Osteoblast (primary cell): ENCODE results near the gene MLPH. TPM values are rescaled to one million over a fixed set of nuclear protein-coding genes. Genes with fewer than 3 reads are reported as not detected.

Experiments used
- DNase-seq: peaks from one replicate; pipeline ENCODE4 v3.0.0; 2011; ENCODE audit warnings: low spot score, mixed read lengths; ENCODE audit not compliant: insufficient read length; ENCODE audit errors: missing footprints
- H2AFZ ChIP-seq: 2 replicates; pipeline ENCODE4 v1.6.0; 2011; ENCODE audit warnings: mild to moderate bottlenecking, low read length
- H3K27ac ChIP-seq: 2 replicates; pipeline ENCODE4 v1.5.1; 2011; ENCODE audit warnings: mild to moderate bottlenecking, low read depth, low read length, moderate library complexity
- H3K27me3 ChIP-seq: 2 replicates; pipeline ENCODE4 v1.6.0; 2012; ENCODE audit warnings: mild to moderate bottlenecking, control low read depth, inconsistent platforms, low read length, moderate library complexity; ENCODE audit not compliant: insufficient read depth
- H3K36me3 ChIP-seq: 2 replicates; pipeline ENCODE4 v1.5.1; 2011; ENCODE audit warnings: mild to moderate bottlenecking, low read length, control low read depth, moderate library complexity; ENCODE audit not compliant: insufficient read depth
- H3K4me1 ChIP-seq: 2 replicates; pipeline ENCODE4 v1.5.1; 2011; ENCODE audit warnings: mild to moderate bottlenecking, low read length, control low read depth, moderate library complexity; ENCODE audit not compliant: insufficient read depth
- H3K4me2 ChIP-seq: 2 replicates; pipeline ENCODE4 v1.6.0; 2011; ENCODE audit warnings: mild to moderate bottlenecking, low read length; ENCODE audit not compliant: insufficient read depth
- H3K4me3 ChIP-seq: fragments of 200-600 bp; sonication (generic); 3 replicates; pipeline ENCODE4 v1.5.1; 2012; ENCODE audit warnings: mild to moderate bottlenecking, low read length, inconsistent platforms; ENCODE audit not compliant: insufficient read depth
- H3K79me2 ChIP-seq: 2 replicates; pipeline ENCODE4 v1.6.0; 2012; ENCODE audit warnings: mild to moderate bottlenecking, low read length, control low read depth, inconsistent platforms; ENCODE audit not compliant: insufficient read depth
- H3K9me3 ChIP-seq: 2 replicates; pipeline ENCODE4 v1.5.1; 2011; ENCODE audit warnings: low read depth, low read length, control low read depth
- H4K20me1 ChIP-seq: 2 replicates; pipeline ENCODE4 v1.6.0; 2012; ENCODE audit warnings: mild to moderate bottlenecking, low read length, control low read depth; ENCODE audit not compliant: insufficient read depth
- total RNA-seq: library from RNA; depleted of rRNA; stranded (reverse); fragments of >200 nt; gene quantifications from 2 replicates; pipeline ENCODE4 v1.2.3, GENCODE V29; 2012
- TF ChIP-seq, protein P1 (sequence below): IDR thresholded peaks from 2 replicates; pipeline ENCODE4 v1.5.1; 2011; ENCODE audit warnings: mild to moderate bottlenecking, low read depth, low read length, moderate library complexity; ENCODE audit errors: extremely low read depth

Gene MLPH
- total RNA-seq, 1 donor, result 25.7 TPM

DNA sequence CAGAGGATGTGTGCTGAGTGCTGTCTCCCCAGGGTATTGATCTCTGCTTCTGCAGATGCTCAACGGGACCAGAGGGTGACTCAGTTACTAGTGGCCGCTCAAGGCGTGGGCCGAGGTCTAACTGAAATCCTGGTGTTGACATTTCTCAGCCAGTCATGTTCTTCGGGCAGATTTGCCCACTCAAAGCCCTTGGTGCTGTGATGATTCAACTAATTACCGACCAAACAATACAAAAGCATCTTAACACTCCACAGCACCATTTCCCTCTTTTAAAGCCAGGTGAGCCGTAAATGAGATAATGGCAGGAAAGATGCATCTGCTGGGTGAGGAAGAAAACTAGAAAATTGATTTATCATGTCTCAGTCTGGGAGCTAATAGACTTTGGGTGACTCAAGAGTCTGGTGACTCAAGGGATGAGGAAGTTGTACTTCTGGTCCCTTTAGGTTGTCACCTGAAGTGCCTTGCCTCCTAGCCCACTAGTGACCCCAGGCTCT is 46.7 kb downstream of the MLPH start:
- no peaks in the 10 kb centered on the region for H3K79me2 ChIP-seq
- no peaks in the 10 kb centered on the region for H4K20me1 ChIP-seq
- TF ChIP-seq, protein P1, sequence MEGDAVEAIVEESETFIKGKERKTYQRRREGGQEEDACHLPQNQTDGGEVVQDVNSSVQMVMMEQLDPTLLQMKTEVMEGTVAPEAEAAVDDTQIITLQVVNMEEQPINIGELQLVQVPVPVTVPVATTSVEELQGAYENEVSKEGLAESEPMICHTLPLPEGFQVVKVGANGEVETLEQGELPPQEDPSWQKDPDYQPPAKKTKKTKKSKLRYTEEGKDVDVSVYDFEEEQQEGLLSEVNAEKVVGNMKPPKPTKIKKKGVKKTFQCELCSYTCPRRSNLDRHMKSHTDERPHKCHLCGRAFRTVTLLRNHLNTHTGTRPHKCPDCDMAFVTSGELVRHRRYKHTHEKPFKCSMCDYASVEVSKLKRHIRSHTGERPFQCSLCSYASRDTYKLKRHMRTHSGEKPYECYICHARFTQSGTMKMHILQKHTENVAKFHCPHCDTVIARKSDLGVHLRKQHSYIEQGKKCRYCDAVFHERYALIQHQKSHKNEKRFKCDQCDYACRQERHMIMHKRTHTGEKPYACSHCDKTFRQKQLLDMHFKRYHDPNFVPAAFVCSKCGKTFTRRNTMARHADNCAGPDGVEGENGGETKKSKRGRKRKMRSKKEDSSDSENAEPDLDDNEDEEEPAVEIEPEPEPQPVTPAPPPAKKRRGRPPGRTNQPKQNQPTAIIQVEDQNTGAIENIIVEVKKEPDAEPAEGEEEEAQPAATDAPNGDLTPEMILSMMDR, result no peak
- peak overlapping the region; percentile 60 for H3K27ac ChIP-seq
- H3K9me3 ChIP-seq, result no peaks in the 10 kb centered on the region
- H3K36me3 ChIP-seq, result peaks cover 26% of the 10 kb centered on the region
- H3K4me1 ChIP-seq, result peaks cover 20% of the 10 kb centered on the region
- H3K4me2 ChIP-seq, result peak overlapping the region; percentile 13
- DNase-seq, result peak; percentile 98
- no peaks in the 10 kb centered on the region for H3K27me3 ChIP-seq
- no peak overlapping the region for H2AFZ ChIP-seq
- H3K4me3 ChIP-seq, result no peak overlapping the region

DNA sequence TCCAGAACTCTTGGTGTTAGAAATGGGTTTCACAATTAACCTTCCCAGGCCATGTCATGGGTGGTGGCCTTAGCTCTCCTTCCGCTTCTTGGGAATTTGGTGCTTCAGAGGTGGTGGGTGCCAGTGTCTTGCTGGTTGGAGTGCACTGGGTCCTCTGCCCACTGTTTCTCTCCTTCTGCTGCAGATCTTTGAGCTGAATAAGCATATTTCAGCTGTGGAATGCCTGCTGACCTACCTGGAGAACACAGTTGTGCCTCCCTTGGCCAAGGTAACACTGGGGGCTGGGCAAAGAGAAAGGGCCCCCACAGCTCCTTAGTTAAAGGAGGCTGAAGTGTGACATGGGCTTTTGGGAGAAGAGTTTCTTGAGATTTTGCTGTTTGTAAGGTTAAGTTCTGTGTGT is 47.3 kb downstream of the MLPH start:
- Histone ChIP-seq H3K36me3 (peaks cover 23% of the 10 kb centered on the region), H3K79me2 (no peaks in the 10 kb centered on the region), H2AFZ (no peak overlapping the region), H3K9me3 (no peaks in the 10 kb centered on the region), H3K4me2 (no peak overlapping the region), H3K4me3 (no peak overlapping the region), H4K20me1 (no peaks in the 10 kb centered on the region), H3K27me3 (no peaks in the 10 kb centered on the region), H3K4me1 (peaks cover 20% of the 10 kb centered on the region), H3K27ac (peak overlapping the region; percentile 60)
- TF ChIP-seq, protein P1, result no peak
- peak; percentile 23 for DNase-seq

DNA sequence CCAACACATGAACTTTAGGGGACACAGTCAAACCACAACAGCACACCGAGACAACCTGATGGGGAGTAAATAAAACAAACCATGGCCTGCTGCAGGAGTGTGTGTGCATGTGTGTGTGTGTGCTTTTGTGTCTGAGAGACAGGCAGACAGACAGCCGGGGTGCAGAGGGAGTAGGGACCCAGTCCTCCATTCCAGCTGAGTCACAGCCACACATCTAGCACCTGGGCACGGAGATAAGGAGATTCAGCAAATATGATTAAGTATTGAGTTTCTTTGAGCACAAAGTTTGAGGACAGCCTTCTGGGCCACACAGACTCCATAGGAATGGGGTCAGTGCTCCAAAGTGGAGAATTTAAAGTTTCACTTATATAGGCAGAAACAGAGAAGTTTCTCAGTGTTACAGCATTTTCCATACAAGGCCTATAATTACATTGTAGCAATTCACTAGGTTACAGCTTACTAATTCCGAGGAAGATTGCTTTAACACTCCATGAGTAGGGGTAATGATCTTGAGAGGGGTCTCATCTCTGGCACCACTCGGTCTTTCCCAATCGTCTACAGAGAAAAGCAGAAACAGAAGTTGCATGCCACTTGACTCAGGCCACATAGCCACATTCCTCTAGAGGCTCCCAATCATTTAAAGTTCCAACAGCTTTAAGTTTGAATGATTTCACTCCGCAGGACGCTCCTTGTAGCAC is 48.5 kb downstream of the MLPH start:
- Histone ChIP-seq H2AFZ (no peak overlapping the region), H3K9me3 (no peaks in the 10 kb centered on the region), H3K27me3 (no peaks in the 10 kb centered on the region), H3K4me1 (peaks cover 20% of the 10 kb centered on the region), H3K4me3 (no peak overlapping the region), H3K4me2 (no peak overlapping the region), H3K79me2 (no peaks in the 10 kb centered on the region), H4K20me1 (no peaks in the 10 kb centered on the region), H3K36me3 (peaks cover 23% of the 10 kb centered on the region), H3K27ac (no peak overlapping the region)
- TF ChIP-seq, protein P1, result no peak
- DNase-seq, result peak; percentile 22

DNA sequence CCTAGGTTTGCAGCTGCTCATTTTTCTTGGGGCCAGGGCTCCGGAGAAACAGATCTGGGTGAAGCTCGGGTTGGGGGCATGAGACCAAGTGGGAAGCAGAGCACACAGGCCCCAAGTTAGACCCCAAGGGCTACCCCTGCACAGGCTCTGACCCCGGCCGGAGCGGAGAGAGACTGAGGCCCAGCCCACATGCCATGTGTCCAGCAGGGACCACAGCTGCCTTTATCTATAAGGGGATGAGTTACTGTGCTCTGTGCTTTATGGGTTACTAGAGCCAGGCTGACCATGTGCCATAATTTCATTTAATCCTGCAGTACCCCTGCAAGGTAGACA is 49.0 kb downstream of the MLPH start:
- H3K4me2 ChIP-seq, result no peak overlapping the region
- TF ChIP-seq, protein P1, result no peak

More for the DNA sequence above, 49.0 kb downstream of the MLPH start:
- DNase-seq, result peak; percentile 70
- no peaks in the 10 kb centered on the region for H4K20me1 ChIP-seq
- peaks cover 23% of the 10 kb centered on the region for H3K4me1 ChIP-seq
- H3K36me3 ChIP-seq, result peaks cover 23% of the 10 kb centered on the region
- no peaks in the 10 kb centered on the region for H3K9me3 ChIP-seq
- no peaks in the 10 kb centered on the region for H3K27me3 ChIP-seq
- H3K27ac ChIP-seq, result no peak overlapping the region
- H3K79me2 ChIP-seq, result no peaks in the 10 kb centered on the region
- H2AFZ ChIP-seq, result no peak overlapping the region
- H3K4me3 ChIP-seq, result no peak overlapping the region
